Measurements from ENCODE around the gene PRAMEF1.
"Not testable (repeated sequence)": the region's sequence is repeated elsewhere in the genome, so short reads cannot be mapped to it uniquely, and the experiment has no call there.

The PRAMEF1 gene

GRCh38 chr1:12791097-12791496, at the start of gene PRAMEF1:
TSS of gene PRAMEF1 (plus strand) at chr1:12791397. CDS start at chr1:12793228, 1,831 bp downstream.
- DNase-seq = not testable (repeated sequence)

- DNase-seq = no peak
These were observed 49.3 kb upstream of the PRAMEF1 start for GRCh38 chr1:12741946-12742345.

- no peak for DNase-seq
These were observed 45.8 kb upstream of the PRAMEF1 start for GRCh38 chr1:12745126-12745991.

- DNase-seq = no peak
These were observed 45.2 kb upstream of the PRAMEF1 start, which contains the start of gene CFAP107 for GRCh38 chr1:12745992-12746323. TSS of gene CFAP107 (plus strand) at chr1:12746200. CDS start at chr1:12746431, 231 bp downstream.

- no peak for DNase-seq
These were observed 42.3 kb upstream of the PRAMEF1 start for GRCh38 chr1:12748778-12749355.

GRCh38 chr1:12754738-12755137, 36.5 kb upstream of the PRAMEF1 start:
- no peak for DNase-seq

- DNase-seq = no peak
These were observed 34.9 kb upstream of the PRAMEF1 start for GRCh38 chr1:12756273-12756672.

- DNase-seq = no peak
These were observed 34.3 kb upstream of the PRAMEF1 start for GRCh38 chr1:12756768-12757413.

GRCh38 chr1:12757836-12758235, 33.4 kb upstream of the PRAMEF1 start:
- no peak for DNase-seq

GRCh38 chr1:12760256-12760795, 30.9 kb upstream of the PRAMEF1 start:
- DNase-seq = no peak

- no peak for DNase-seq
These were observed 29.4 kb upstream of the PRAMEF1 start for GRCh38 chr1:12761781-12762180.

- no peak for DNase-seq
These were observed 28.4 kb upstream of the PRAMEF1 start for GRCh38 chr1:12762766-12763165.

GRCh38 chr1:12763479-12763878, 27.7 kb upstream of the PRAMEF1 start:
- DNase-seq = no peak

GRCh38 chr1:12764016-12764415, 27.2 kb upstream of the PRAMEF1 start:
- DNase-seq = no peak

GRCh38 chr1:12769031-12769430, 22.2 kb upstream of the PRAMEF1 start:
- DNase-seq = no peak

GRCh38 chr1:12769976-12770505, 21.2 kb upstream of the PRAMEF1 start:
- no peak for DNase-seq

GRCh38 chr1:12770620-12771019, 20.6 kb upstream of the PRAMEF1 start:
- DNase-seq = no peak

GRCh38 chr1:12771186-12771585, 20.0 kb upstream of the PRAMEF1 start:
- no peak for DNase-seq

GRCh38 chr1:12772520-12772919, 18.7 kb upstream of the PRAMEF1 start:
- no peak for DNase-seq

GRCh38 chr1:12773438-12773837, 17.8 kb upstream of the PRAMEF1 start, which contains the start of gene PRAMEF12:
TSS of gene PRAMEF12 (plus strand) at chr1:12773738. CDS start at chr1:12774868, 1,130 bp downstream.
- no peak for DNase-seq

- no peak for DNase-seq
These were observed 16.3 kb upstream of the PRAMEF1 start for GRCh38 chr1:12774801-12775345.

- no peak for DNase-seq
These were observed 15.8 kb upstream of the PRAMEF1 start for GRCh38 chr1:12775443-12775842.
